Right lobe of liver (tissue), 4 donors: ENCODE measurements around the gene GBE1.

Experiments used
- CTCF ChIP-seq, 4 donors: fragments of 200-600 bp in 3 of 4; fragments of 450-650 bp in 1 of 4; IDR thresholded peaks; one replicate each; pipeline versions ENCODE4 v1.5.1 to v1.8.0; 2016 to 2022; ENCODE audit warnings: antibody characterized with exemption in 4 of 4, mild to moderate bottlenecking in 2 of 4
- POLR2A ChIP-seq: fragments of 450-650 bp; IDR thresholded peaks from one replicate; pipeline ENCODE4 v1.6.1; 2017; ENCODE audit warnings: antibody characterized with exemption, mild to moderate bottlenecking
- donor health status: DM: no; HTN: no; CAD: no.
- donor health status: DM: no; HTN: no; CAD: no.
- donor health status: DM: no; HTN: yes; CAD: no.

GRCh38 chr3:81778678-81779182, 17.3 kb upstream of the GBE1 start:
- TF ChIP-seq POLR2A (no peak), CTCF (IDR thresholded peaks at IDR 0.05) (no peak)
